GM13976 (cell line): Measurements from ENCODE around the gene SSTR5.

Source experiments
- DNase-seq: peaks from one replicate; pipeline ENCODE4 v3.0.0; 2012; ENCODE audit warnings: low spot score
- CTCF ChIP-seq: IDR thresholded peaks from 2 replicates; pipeline ENCODE4 v1.5.1; 2012; ENCODE audit warnings: borderline replicate concordance, mild to moderate bottlenecking; ENCODE audit not compliant: insufficient read depth; ENCODE audit errors: extremely low read depth, missing control alignments, control extremely low read depth
- in situ Hi-C: fragments of 300-500 bp; cut with MboI; formaldehyde crosslinking; loops from one replicate; pipeline ENCODE4 v1.12.0; 2022; ENCODE audit warnings: low sequenced_read_pairs, mixed read lengths, inconsistent platforms; ENCODE audit not compliant: unreplicated experiment

The SSTR5 gene

GRCh38 chr16:1125471-1125870 is 52.9 kb downstream of the SSTR5 start:
- no peak for TF ChIP-seq CTCF
- in situ Hi-C loops = no loop called here
- no peak for DNase-seq

GRCh38 chr16:1126044-1126443 is 53.5 kb downstream of the SSTR5 start:
- in situ Hi-C loops = no loop called here
- TF ChIP-seq CTCF = no peak
- DNase-seq = no peak

- TF ChIP-seq CTCF = no peak
- no peak for DNase-seq
- in situ Hi-C loops = no loop called here
Observed at GRCh38 chr16:1126586-1126985, 54.0 kb downstream of the SSTR5 start.

- DNase-seq = no peak
- in situ Hi-C loops = no loop called here
- TF ChIP-seq CTCF = no peak
Observed at GRCh38 chr16:1127101-1127500, 54.6 kb downstream of the SSTR5 start.

- TF ChIP-seq CTCF = no peak
- DNase-seq = no peak
- in situ Hi-C loops = no loop called here
Observed at GRCh38 chr16:1127971-1128715, 55.6 kb downstream of the SSTR5 start.

GRCh38 chr16:1129106-1129960 is 56.8 kb downstream of the SSTR5 start:
- in situ Hi-C loops = no loop called here
- no peak for TF ChIP-seq CTCF
- DNase-seq = no peak
